Measurements from ENCODE around the gene HINT3. TPM values are rescaled to one million over a fixed set of nuclear protein-coding genes. Genes with fewer than 3 reads are reported as not detected.
A peak's percentile ranks its signal among the peaks of the same experiment; 100 is the strongest.
"Not testable (repeated sequence)": the region's sequence is repeated elsewhere in the genome, so short reads cannot be mapped to it uniquely, and the experiment has no call there.

The HINT3 gene
- total RNA-seq, 1 donor from 2014 or later = 12.3 TPM

DNA sequence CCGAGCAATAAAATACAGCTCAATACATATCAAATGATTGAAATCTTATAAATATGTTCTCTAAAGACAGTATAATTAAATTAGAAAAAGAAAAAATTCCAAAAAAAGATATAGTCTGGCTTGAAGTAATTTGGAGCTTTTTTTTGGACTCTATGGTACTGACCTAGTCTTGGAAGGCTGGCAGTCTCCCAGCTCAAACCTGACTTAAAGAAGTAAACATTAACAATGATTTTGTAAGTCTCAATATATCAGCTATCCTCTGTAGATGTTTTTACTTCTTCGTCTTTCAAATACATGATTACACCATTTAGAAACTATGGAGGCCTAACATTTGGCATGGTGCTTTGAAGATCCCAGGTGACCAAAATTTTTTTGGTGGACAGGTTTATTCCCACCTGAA is 14.2 kb downstream of the HINT3 start:
- no peaks in the 10 kb centered on the region for H3K4me1 Mint-ChIP-seq (ENCODE audit: unreplicated experiment)
- H3K27me3 Mint-ChIP-seq (ENCODE audit: unreplicated experiment) = peaks cover 3% of the 10 kb centered on the region
- TF ChIP-seq, protein P1, sequence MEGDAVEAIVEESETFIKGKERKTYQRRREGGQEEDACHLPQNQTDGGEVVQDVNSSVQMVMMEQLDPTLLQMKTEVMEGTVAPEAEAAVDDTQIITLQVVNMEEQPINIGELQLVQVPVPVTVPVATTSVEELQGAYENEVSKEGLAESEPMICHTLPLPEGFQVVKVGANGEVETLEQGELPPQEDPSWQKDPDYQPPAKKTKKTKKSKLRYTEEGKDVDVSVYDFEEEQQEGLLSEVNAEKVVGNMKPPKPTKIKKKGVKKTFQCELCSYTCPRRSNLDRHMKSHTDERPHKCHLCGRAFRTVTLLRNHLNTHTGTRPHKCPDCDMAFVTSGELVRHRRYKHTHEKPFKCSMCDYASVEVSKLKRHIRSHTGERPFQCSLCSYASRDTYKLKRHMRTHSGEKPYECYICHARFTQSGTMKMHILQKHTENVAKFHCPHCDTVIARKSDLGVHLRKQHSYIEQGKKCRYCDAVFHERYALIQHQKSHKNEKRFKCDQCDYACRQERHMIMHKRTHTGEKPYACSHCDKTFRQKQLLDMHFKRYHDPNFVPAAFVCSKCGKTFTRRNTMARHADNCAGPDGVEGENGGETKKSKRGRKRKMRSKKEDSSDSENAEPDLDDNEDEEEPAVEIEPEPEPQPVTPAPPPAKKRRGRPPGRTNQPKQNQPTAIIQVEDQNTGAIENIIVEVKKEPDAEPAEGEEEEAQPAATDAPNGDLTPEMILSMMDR (IDR thresholded peaks at IDR 0.05; ENCODE audit: unreplicated experiment) = no peak
- H3K4me3 Mint-ChIP-seq (ENCODE audit: unreplicated experiment) = no peak overlapping the region
- no peak overlapping the region for H3K27ac Mint-ChIP-seq (ENCODE audit: unreplicated experiment)
- no peaks in the 10 kb centered on the region for H3K36me3 Mint-ChIP-seq (ENCODE audit: low read depth, unreplicated experiment)
- DNase-seq (ENCODE audit: low spot score) = no peak
- H3K9me3 Mint-ChIP-seq (ENCODE audit: unreplicated experiment) = no peaks in the 10 kb centered on the region

GRCh38 chr6:125972478-125972877 is 15.9 kb downstream of the HINT3 start:
- H3K4me3 Mint-ChIP-seq (ENCODE audit: unreplicated experiment); H3K9me3 Mint-ChIP-seq (ENCODE audit: unreplicated experiment); DNase-seq (ENCODE audit: low spot score); H3K36me3 Mint-ChIP-seq (ENCODE audit: low read depth, unreplicated experiment); H3K27ac Mint-ChIP-seq (ENCODE audit: unreplicated experiment); H3K27me3 Mint-ChIP-seq (ENCODE audit: unreplicated experiment); H3K4me1 Mint-ChIP-seq (ENCODE audit: unreplicated experiment): not testable (repeated sequence)

DNA sequence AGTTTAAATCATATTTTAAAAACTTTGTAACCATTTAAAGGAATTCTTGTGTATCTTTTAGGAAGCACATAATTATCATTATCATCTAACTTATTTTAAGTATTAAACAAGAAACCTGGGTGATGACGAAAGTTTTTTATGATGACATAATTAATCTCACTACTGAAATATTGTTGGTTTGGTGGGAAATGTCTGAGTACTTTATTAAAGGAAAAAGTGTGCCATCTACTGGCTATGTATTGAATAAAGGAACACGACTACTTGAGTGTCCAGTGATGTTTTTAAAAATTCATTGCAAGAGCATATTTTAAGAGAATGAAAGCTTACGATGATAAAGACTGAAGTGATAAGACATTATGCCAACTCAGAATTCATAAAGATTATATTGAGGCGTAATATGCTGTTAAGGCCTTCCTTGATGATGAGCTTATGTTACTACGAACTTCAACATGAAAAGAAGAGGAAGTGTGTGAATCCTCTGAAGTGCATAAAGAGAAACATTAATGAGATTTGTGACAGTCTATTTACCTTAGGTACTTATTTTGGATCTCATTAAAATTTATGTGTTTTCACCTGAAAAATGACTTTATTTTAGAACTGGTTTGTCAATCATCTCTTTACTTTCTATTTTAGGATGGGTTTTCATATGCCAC is 17.8 kb downstream of the HINT3 start:
- no peak for DNase-seq (ENCODE audit: low spot score)
- no peaks in the 10 kb centered on the region for H3K4me1 Mint-ChIP-seq (ENCODE audit: unreplicated experiment)
- H3K36me3 Mint-ChIP-seq (ENCODE audit: low read depth, unreplicated experiment) = no peaks in the 10 kb centered on the region
- TF ChIP-seq, protein P1 (IDR thresholded peaks at IDR 0.05; ENCODE audit: unreplicated experiment) = peak; percentile 60
- no peak overlapping the region for H3K4me3 Mint-ChIP-seq (ENCODE audit: unreplicated experiment)
- no peaks in the 10 kb centered on the region for H3K9me3 Mint-ChIP-seq (ENCODE audit: unreplicated experiment)
- H3K27ac Mint-ChIP-seq (ENCODE audit: unreplicated experiment) = no peak overlapping the region
- H3K27me3 Mint-ChIP-seq (ENCODE audit: unreplicated experiment) = peaks cover 1% of the 10 kb centered on the region

- Mint-ChIP-seq H3K27ac (ENCODE audit: unreplicated experiment) (no peak overlapping the region), H3K27me3 (ENCODE audit: unreplicated experiment) (no peaks in the 10 kb centered on the region), H3K4me3 (ENCODE audit: unreplicated experiment) (no peak overlapping the region), H3K36me3 (ENCODE audit: low read depth, unreplicated experiment) (no peaks in the 10 kb centered on the region), H3K9me3 (ENCODE audit: unreplicated experiment) (no peaks in the 10 kb centered on the region), H3K4me1 (ENCODE audit: unreplicated experiment) (no peaks in the 10 kb centered on the region)
- DNase-seq (ENCODE audit: low spot score) = no peak
- TF ChIP-seq, protein P1 (IDR thresholded peaks at IDR 0.05; ENCODE audit: unreplicated experiment) = no peak
These were observed 22.5 kb downstream of the HINT3 start for GRCh38 chr6:125979101-125979500.

DNA sequence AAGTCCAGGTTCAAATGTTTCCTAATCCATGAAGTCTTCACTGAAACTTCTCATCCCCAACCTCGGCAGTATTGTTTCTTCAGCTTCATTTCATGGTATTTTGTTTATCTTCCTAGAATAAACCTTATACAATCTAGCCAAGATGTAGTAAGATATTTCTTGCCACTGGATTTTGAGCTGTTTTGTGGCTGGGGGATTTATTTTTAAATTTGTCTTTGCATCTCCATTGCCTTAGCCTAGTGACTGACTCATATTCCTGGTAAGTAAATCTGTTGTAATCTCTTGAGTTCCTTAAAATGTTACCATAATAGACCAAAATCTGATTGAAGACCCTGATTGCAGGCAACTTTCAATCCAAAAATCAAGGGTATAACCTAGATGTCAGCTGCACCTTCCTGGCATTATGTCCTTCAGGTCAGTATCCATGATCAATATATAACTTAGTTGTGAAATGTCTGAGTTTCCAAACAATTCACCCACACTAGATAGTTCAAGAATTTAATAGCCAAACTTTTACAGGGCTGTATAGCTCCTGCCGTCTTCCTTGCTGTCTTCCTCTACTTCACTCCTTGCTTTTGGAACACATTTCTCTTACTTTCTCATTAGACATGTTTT is 25.1 kb downstream of the HINT3 start:
- no peaks in the 10 kb centered on the region for H3K36me3 Mint-ChIP-seq (ENCODE audit: low read depth, unreplicated experiment)
- H3K27ac Mint-ChIP-seq (ENCODE audit: unreplicated experiment) = no peak overlapping the region
- no peak overlapping the region for H3K4me3 Mint-ChIP-seq (ENCODE audit: unreplicated experiment)
- TF ChIP-seq, protein P1 (IDR thresholded peaks at IDR 0.05; ENCODE audit: unreplicated experiment) = no peak
- no peaks in the 10 kb centered on the region for H3K9me3 Mint-ChIP-seq (ENCODE audit: unreplicated experiment)
- H3K4me1 Mint-ChIP-seq (ENCODE audit: unreplicated experiment) = no peaks in the 10 kb centered on the region
- H3K27me3 Mint-ChIP-seq (ENCODE audit: unreplicated experiment) = no peaks in the 10 kb centered on the region
- DNase-seq (ENCODE audit: low spot score) = no peak
